Activated B cell treated with CpG ODN at 0.5 μM for 24 hours (primary cell): Measurements from ENCODE around the gene CENPI. TPM values are rescaled to one million over a fixed set of nuclear protein-coding genes. Genes with fewer than 3 reads are reported as not detected.

Source experiments
- ATAC-seq: fragments of 200-7000 bp; cut with Tn5 transposase; one replicate; pipeline ENCODE4 v1.10.0; 2021; ENCODE audit warnings: low read depth, mild to moderate bottlenecking, moderate library complexity
- CTCF ChIA-PET: fragments of 350-600 bp; sonication (Branson Sonifier 250); formaldehyde crosslinking; loops from one replicate; lab custom pipeline; 2021; ENCODE audit warnings: antibody characterized with exemption; lab: Charles Lee
- POLR2A ChIA-PET: fragments of 350-600 bp; sonication (Branson Sonifier 250); formaldehyde crosslinking; loops from one replicate; lab custom pipeline; 2021; ENCODE audit warnings: antibody characterized with exemption; lab: Charles Lee
- DNase-seq: peaks from one replicate; pipeline ENCODE4 v3.0.0; 2022
- H3K27ac Mint-ChIP-seq: one replicate; pipeline ENCODE4 v1.8.0; 2020; ENCODE audit warnings: mixed read lengths
- H3K27me3 Mint-ChIP-seq: one replicate; pipeline ENCODE4 v1.8.0; 2021; ENCODE audit warnings: mixed read lengths
- H3K36me3 Mint-ChIP-seq: one replicate; pipeline ENCODE4 v1.8.0; 2021; ENCODE audit warnings: low read depth, mixed read lengths
- H3K4me1 Mint-ChIP-seq: one replicate; pipeline ENCODE4 v1.8.0; 2021; ENCODE audit warnings: mixed read lengths
- H3K4me3 Mint-ChIP-seq: one replicate; pipeline ENCODE4 v1.8.0; 2020; ENCODE audit warnings: mild to moderate bottlenecking, mixed read lengths
- H3K9me3 Mint-ChIP-seq: one replicate; pipeline ENCODE4 v1.8.0; 2020; ENCODE audit warnings: mixed read lengths
- intact Hi-C: fragments of 100-400 bp; cut with micrococcal nuclease; formaldehyde crosslinking; loops from one replicate; pipeline ENCODE4 v1.15.1; 2024
- total RNA-seq: library from RNA; stranded (reverse); gene quantifications from 2 replicates; pipeline ENCODE4 v1.2.3, GENCODE V29; 2022
- TF ChIP-seq, protein P1 (sequence below): fragments of 200-600 bp; IDR thresholded peaks from one replicate; pipeline ENCODE4 v1.8.0; 2022; ENCODE audit warnings: antibody characterized with exemption, mild to moderate bottlenecking

The CENPI gene
- total RNA-seq, 1 donor from 2014 or later: 2.6 TPM

GRCh38 chrX:101080326-101081124 is 17.5 kb upstream of the CENPI start:
- no peak overlapping the region for H3K4me3 Mint-ChIP-seq
- no peak for ATAC-seq
- H3K27ac Mint-ChIP-seq: no peak overlapping the region
- TF ChIP-seq, protein P1, sequence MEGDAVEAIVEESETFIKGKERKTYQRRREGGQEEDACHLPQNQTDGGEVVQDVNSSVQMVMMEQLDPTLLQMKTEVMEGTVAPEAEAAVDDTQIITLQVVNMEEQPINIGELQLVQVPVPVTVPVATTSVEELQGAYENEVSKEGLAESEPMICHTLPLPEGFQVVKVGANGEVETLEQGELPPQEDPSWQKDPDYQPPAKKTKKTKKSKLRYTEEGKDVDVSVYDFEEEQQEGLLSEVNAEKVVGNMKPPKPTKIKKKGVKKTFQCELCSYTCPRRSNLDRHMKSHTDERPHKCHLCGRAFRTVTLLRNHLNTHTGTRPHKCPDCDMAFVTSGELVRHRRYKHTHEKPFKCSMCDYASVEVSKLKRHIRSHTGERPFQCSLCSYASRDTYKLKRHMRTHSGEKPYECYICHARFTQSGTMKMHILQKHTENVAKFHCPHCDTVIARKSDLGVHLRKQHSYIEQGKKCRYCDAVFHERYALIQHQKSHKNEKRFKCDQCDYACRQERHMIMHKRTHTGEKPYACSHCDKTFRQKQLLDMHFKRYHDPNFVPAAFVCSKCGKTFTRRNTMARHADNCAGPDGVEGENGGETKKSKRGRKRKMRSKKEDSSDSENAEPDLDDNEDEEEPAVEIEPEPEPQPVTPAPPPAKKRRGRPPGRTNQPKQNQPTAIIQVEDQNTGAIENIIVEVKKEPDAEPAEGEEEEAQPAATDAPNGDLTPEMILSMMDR: no peak
- ChIA-PET CTCF (no interaction called here), POLR2A (no interaction called here)
- peaks cover 11% of the 10 kb centered on the region for H3K27me3 Mint-ChIP-seq
- intact Hi-C loops: no loop called here
- H3K4me1 Mint-ChIP-seq: peaks cover 8% of the 10 kb centered on the region
- no peak for DNase-seq
- H3K9me3 Mint-ChIP-seq: no peaks in the 10 kb centered on the region
- H3K36me3 Mint-ChIP-seq: no peaks in the 10 kb centered on the region

- DNase-seq: no peak
- POLR2A ChIA-PET: no interaction called here
- H3K36me3 Mint-ChIP-seq: no peaks in the 10 kb centered on the region
- no peaks in the 10 kb centered on the region for H3K9me3 Mint-ChIP-seq
- ATAC-seq: no peak
- TF ChIP-seq, protein P1: no peak
- no peak overlapping the region for H3K4me3 Mint-ChIP-seq
- no peak overlapping the region for H3K27ac Mint-ChIP-seq
- intact Hi-C loops: no loop called here
- CTCF ChIA-PET: no interaction called here
- peaks cover 11% of the 10 kb centered on the region for H3K27me3 Mint-ChIP-seq
- peaks cover 8% of the 10 kb centered on the region for H3K4me1 Mint-ChIP-seq
These were observed 16.8 kb upstream of the CENPI start for GRCh38 chrX:101081231-101081630.

- Mint-ChIP-seq H3K27ac (no peak overlapping the region), H3K4me1 (no peaks in the 10 kb centered on the region), H3K36me3 (no peaks in the 10 kb centered on the region), H3K27me3 (no peaks in the 10 kb centered on the region), H3K4me3 (no peak overlapping the region), H3K9me3 (no peaks in the 10 kb centered on the region)
- intact Hi-C loops: loop anchor here (10.0 kb wide), 1 partner anchor 293 kb away; the partner anchor contains the start of gene BTK
- ChIA-PET POLR2A (interaction anchor here (0.6 kb wide), 1 partner anchor 272 kb away, joined by 8 read pairs; no protein-coding TSS in a partner anchor), CTCF (no interaction called here)
- DNase-seq (no peak), ATAC-seq (no peak)
- TF ChIP-seq, protein P1: no peak
These were observed 6.2 kb upstream of the CENPI start for GRCh38 chrX:101091817-101092216.

DNA sequence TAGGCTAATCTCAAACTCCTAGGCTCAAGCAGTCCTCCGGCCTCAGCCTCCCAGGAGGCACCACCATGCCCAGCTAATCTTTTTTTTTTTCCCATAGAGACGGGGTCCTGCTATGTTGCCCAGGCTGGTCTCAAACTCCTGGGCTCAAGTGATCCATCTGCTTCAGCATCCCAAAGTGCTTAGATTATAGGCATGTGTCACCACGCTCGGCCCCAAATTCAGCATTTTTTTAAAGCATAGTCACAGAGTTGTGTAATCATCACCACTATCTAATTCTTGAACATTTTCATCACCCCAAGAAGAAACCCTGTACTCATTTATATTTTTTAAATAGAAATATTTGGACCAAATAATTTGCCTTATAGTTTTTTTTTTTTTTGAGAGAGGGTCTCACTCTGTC is 10.3 kb downstream of the CENPI start:
- POLR2A ChIA-PET: no interaction called here
- no peak overlapping the region for H3K27ac Mint-ChIP-seq
- H3K4me3 Mint-ChIP-seq: no peak overlapping the region
- CTCF ChIA-PET: no interaction called here
- DNase-seq: no peak
- no peak for ATAC-seq
- H3K27me3 Mint-ChIP-seq: no peaks in the 10 kb centered on the region
- H3K9me3 Mint-ChIP-seq: no peaks in the 10 kb centered on the region
- H3K4me1 Mint-ChIP-seq: no peaks in the 10 kb centered on the region
- intact Hi-C loops: no loop called here
- peaks cover 1% of the 10 kb centered on the region for H3K36me3 Mint-ChIP-seq
- TF ChIP-seq, protein P1: no peak

- H3K36me3 Mint-ChIP-seq: no peaks in the 10 kb centered on the region
These were observed 19.7 kb downstream of the CENPI start for GRCh38 chrX:101117701-101118100.

More at GRCh38 chrX:101117701-101118100, 19.7 kb downstream of the CENPI start:
- DNase-seq (no peak), ATAC-seq (no peak)
- TF ChIP-seq, protein P1: no peak
- POLR2A ChIA-PET: no interaction called here
- CTCF ChIA-PET: no interaction called here
- H3K27ac Mint-ChIP-seq: no peak overlapping the region
- H3K27me3 Mint-ChIP-seq: no peaks in the 10 kb centered on the region
- no peaks in the 10 kb centered on the region for H3K9me3 Mint-ChIP-seq
- H3K4me1 Mint-ChIP-seq: no peaks in the 10 kb centered on the region
- H3K4me3 Mint-ChIP-seq: no peak overlapping the region
- intact Hi-C loops: no loop called here
